OCI-LY1 (cell line): ENCODE data around the gene BNC1.

Experiments used
- H2AFZ ChIP-seq: fragments of 200-600 bp; sonication (generic), shearing (Covaris generic); 2 replicates; pipeline ENCODE4 v1.6.0; 2014; ENCODE audit warnings: antibody characterized with exemption, mild to moderate bottlenecking, low read length
- H3F3A ChIP-seq: fragments of 200-600 bp; sonication (generic), shearing (Covaris generic); 2 replicates; pipeline ENCODE4 v1.6.0; 2014; ENCODE audit warnings: mild to moderate bottlenecking, antibody characterized with exemption, low read length, moderate library complexity; ENCODE audit not compliant: insufficient read depth
- H3K27ac ChIP-seq: fragments of 200-600 bp; sonication (generic); 2 replicates; pipeline ENCODE4 v1.5.1; 2014; ENCODE audit warnings: low read length, mixed run types, mild to moderate bottlenecking, low read depth; ENCODE audit not compliant: poor library complexity, severe bottlenecking
- H3K27me3 ChIP-seq: fragments of 200-600 bp; sonication (generic); 2 replicates; pipeline ENCODE4 v1.6.0; 2014; ENCODE audit warnings: antibody characterized with exemption, mild to moderate bottlenecking, low read length, moderate library complexity; ENCODE audit not compliant: insufficient read depth
- H3K36me3 ChIP-seq: fragments of 200-600 bp; sonication (generic); 2 replicates; pipeline ENCODE4 v1.6.1; 2014; ENCODE audit warnings: mild to moderate bottlenecking, antibody characterized with exemption, low read length, moderate library complexity, mixed read lengths; ENCODE audit not compliant: insufficient read depth
- H3K4me1 ChIP-seq: fragments of 200-600 bp; sonication (generic); 2 replicates; pipeline ENCODE4 v1.5.1; 2014; ENCODE audit warnings: mild to moderate bottlenecking, low read length, moderate library complexity; ENCODE audit not compliant: insufficient read depth, severe bottlenecking
- H3K4me2 ChIP-seq: fragments of 200-600 bp; sonication (generic), shearing (Covaris generic); 2 replicates; pipeline ENCODE4 v1.6.1; 2014; ENCODE audit warnings: low read length
- H3K4me3 ChIP-seq: fragments of 200-600 bp; sonication (generic); 2 replicates; pipeline ENCODE4 v1.5.1; 2014; ENCODE audit warnings: low read length, low read depth, mild to moderate bottlenecking, mixed read lengths; ENCODE audit not compliant: poor library complexity, severe bottlenecking
- H3K79me2 ChIP-seq: fragments of 200-600 bp; shearing (Covaris generic); 2 replicates; pipeline ENCODE4 v1.6.1; 2016; ENCODE audit warnings: mixed run types, low read length, mixed read lengths; ENCODE audit not compliant: insufficient read depth
- H3K9ac ChIP-seq: fragments of 200-600 bp; sonication (generic), shearing (Covaris generic); 2 replicates; pipeline ENCODE4 v1.6.1; 2014; ENCODE audit warnings: mild to moderate bottlenecking, low read length, mixed read lengths
- H3K9me2 ChIP-seq: fragments of 200-600 bp; sonication (generic), shearing (Covaris generic); 2 replicates; pipeline ENCODE4 v1.6.1; 2014; ENCODE audit warnings: low read depth, mild to moderate bottlenecking, low read length, mixed read lengths
- H3K9me3 ChIP-seq: fragments of 200-600 bp; shearing (Covaris generic); 2 replicates; pipeline ENCODE4 v1.6.1; 2014; ENCODE audit warnings: low read length, mixed read lengths
- H4K20me1 ChIP-seq: fragments of 200-600 bp; sonication (generic), shearing (Covaris generic); 2 replicates; pipeline ENCODE4 v1.6.0; 2016; ENCODE audit warnings: mild to moderate bottlenecking, low read length; ENCODE audit not compliant: insufficient read depth
- CTCF ChIP-seq: fragments of 200-600 bp; sonication (generic), shearing (Covaris generic); IDR thresholded peaks from 2 replicates; pipeline ENCODE4 v1.5.1; 2017; ENCODE audit warnings: mild to moderate bottlenecking, antibody characterized with exemption, low read length, moderate library complexity, mixed read lengths
- EZH2 ChIP-seq: fragments of 200-600 bp; sonication (generic), shearing (Covaris generic); IDR thresholded peaks from 2 replicates; pipeline ENCODE4 v1.8.0; 2017; ENCODE audit warnings: borderline replicate concordance, mixed run types, mild to moderate bottlenecking, antibody characterized with exemption, low read length, moderate library complexity, mixed read lengths

The BNC1 gene

GRCh38 chr15:83209333-83209732 is 75.1 kb downstream of the BNC1 start:
- H3K79me2 ChIP-seq, result no peaks in the 10 kb centered on the region
- H3F3A ChIP-seq, result no peaks in the 10 kb centered on the region
- H3K4me1 ChIP-seq, result no peaks in the 10 kb centered on the region
- no peaks in the 10 kb centered on the region for H3K36me3 ChIP-seq
- H3K27me3 ChIP-seq, result no peaks in the 10 kb centered on the region
- no peak for TF ChIP-seq CTCF
- no peak for TF ChIP-seq EZH2
- H3K4me2 ChIP-seq, result no peak overlapping the region
- no peaks in the 10 kb centered on the region for H4K20me1 ChIP-seq
- H3K9me3 ChIP-seq, result no peaks in the 10 kb centered on the region
- no peaks in the 10 kb centered on the region for H3K9me2 ChIP-seq
- H3K27ac ChIP-seq, result no peak overlapping the region
- no peak overlapping the region for H2AFZ ChIP-seq
- H3K9ac ChIP-seq, result no peak overlapping the region
- no peak overlapping the region for H3K4me3 ChIP-seq

GRCh38 chr15:83208367-83208661 is 76.2 kb downstream of the BNC1 start:
- Histone ChIP-seq H3K79me2 (no peaks in the 10 kb centered on the region), H3K9me2 (no peaks in the 10 kb centered on the region), H4K20me1 (no peaks in the 10 kb centered on the region), H3K9ac (no peak overlapping the region), H3K4me2 (peak overlapping the region; percentile 32; the same call in 1 of the 2 replicates), H3K4me1 (no peaks in the 10 kb centered on the region), H3K27ac (no peak overlapping the region), H3K27me3 (no peaks in the 10 kb centered on the region), H3K36me3 (no peaks in the 10 kb centered on the region), H3K4me3 (peak overlapping the region; percentile 40), H3F3A (no peaks in the 10 kb centered on the region), H2AFZ (no peak overlapping the region), H3K9me3 (no peaks in the 10 kb centered on the region)
- TF ChIP-seq EZH2 (no peak), CTCF (no peak)

GRCh38 chr15:83207660-83208366 is 76.7 kb downstream of the BNC1 start, which contains the start of gene HDGFL3:
TSS of gene HDGFL3 (minus strand) at chr15:83207823. CDS start at chr15:83207414, 409 bp downstream.
- no peak within 1 kb of the TSS for H3K9ac ChIP-seq
- TF ChIP-seq EZH2 (no peak), CTCF (no peak)

More at GRCh38 chr15:83207660-83208366, 76.7 kb downstream of the BNC1 start, which contains the start of gene HDGFL3:
- no peak within 1 kb of the TSS for H2AFZ ChIP-seq
- peak within 1 kb of the TSS; percentile 32 for H3K4me2 ChIP-seq
- H3K4me1 ChIP-seq, result no peaks in the 10 kb centered on the region
- no peaks in the 10 kb centered on the region for H3F3A ChIP-seq
- H3K27ac ChIP-seq, result no peak within 1 kb of the TSS
- no peaks in the 10 kb centered on the region for H3K79me2 ChIP-seq
- no peaks in the 10 kb centered on the region for H3K9me2 ChIP-seq
- no peaks in the 10 kb centered on the region for H3K36me3 ChIP-seq
- no peaks in the 10 kb centered on the region for H4K20me1 ChIP-seq
- H3K9me3 ChIP-seq, result no peaks in the 10 kb centered on the region
- no peaks in the 10 kb centered on the region for H3K27me3 ChIP-seq
- H3K4me3 ChIP-seq, result peak within 1 kb of the TSS; percentile 40
